ENCODE results near the gene MSRB1. TPM values are rescaled to one million over a fixed set of nuclear protein-coding genes. Genes with fewer than 3 reads are reported as not detected.

MSRB1 gene
- total and polyA plus RNA-seq, 10 donors, result 31.1 to 114 (median 57.2) TPM

DNA sequence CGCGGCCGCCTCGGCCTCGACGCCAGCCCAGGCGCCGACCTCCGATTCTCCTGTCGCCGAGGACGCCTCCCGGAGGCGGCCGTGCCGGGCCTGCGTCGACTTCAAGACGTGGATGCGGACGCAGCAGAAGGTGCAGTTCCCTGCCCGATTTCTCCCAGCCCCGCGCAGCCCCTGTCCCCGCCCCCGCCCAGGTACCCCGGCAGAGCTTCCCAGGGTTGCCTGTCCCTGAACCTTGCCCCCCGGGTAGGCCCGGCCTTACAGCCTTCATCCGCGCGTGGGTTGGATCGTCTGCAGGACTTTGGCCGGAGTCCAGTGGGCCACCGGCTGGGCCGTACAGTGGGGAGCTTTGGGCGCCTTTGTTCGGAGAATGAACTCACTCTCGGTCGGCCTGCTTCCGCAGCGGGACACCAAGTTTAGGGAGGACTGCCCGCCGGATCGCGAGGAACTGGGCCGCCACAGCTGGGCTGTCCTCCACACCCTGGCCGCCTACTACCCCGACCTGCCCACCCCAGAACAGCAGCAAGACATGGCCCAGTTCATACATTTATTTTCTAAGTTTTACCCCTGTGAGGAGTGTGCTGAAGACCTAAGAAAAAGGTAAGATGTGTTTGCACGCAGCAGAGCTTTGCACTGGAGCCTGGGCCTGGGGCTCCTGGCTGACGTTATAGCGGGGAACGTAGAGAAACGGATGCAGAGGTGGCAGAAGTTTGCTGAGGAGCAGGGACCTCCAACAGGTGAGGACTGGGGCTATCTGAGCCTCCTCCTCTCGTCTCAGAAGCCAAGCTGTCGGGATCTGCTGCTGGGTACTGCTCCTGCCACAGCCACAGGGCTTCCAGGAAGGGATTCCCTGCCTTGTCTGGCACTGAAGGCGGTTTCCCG, 41.6 kb upstream of the MSRB1 start:
- H3K9me3 ChIP-seq, result no peaks in the 10 kb centered on the region
- DNase-seq, result no peak
- intact Hi-C loops (cut with DNase I; ENCODE audit: low total_unique reads), result no loop called here
- peaks cover 0 to 24% (median 16%) of the 10 kb centered on the region in 6 donors for H3K36me3 ChIP-seq
- H3K27ac ChIP-seq, result peak overlapping the region; percentile 55 to 87 (median 82)
- peaks cover 3 to 58% (median 29%) of the 10 kb centered on the region in 7 donors for H3K27me3 ChIP-seq (replicated peaks in 1 of 7)
- TF ChIP-seq CTCF (IDR thresholded peaks at IDR 0.05 in 8 of 11, conservative IDR thresholded peaks at IDR 0.05 in 3 of 11) (no peak), POLR2AphosphoS5 (IDR thresholded peaks at IDR 0.05) (no peak), POLR2A (IDR thresholded peaks at IDR 0.05) (no peak)
- peak overlapping the region; percentile 76 to 94 (median 88) for H3K4me3 ChIP-seq
- 14 to 44% (median 15%) methylated on average over 19 to 58 of the region's 58 CpGs for WGBS, 5 donors
- peaks cover 16 to 51% (median 32%) of the 10 kb centered on the region in 6 donors for H3K4me1 ChIP-seq

GRCh38 chr16:1983544-1984346, 40.7 kb upstream of the MSRB1 start, which contains the start of gene GFER:
GFER (plus strand) TSS chr16:1984193; CDS start chr16:1984219, 26 bp downstream.
- H3K4me1 ChIP-seq, result peaks cover 16 to 51% (median 34%) of the 10 kb centered on the region in 6 donors
- intact Hi-C loops (cut with DNase I; ENCODE audit: low total_unique reads), result no loop called here
- DNase-seq, result peak; percentile 96
- peak within 1 kb of the TSS; percentile 55 to 87 (median 82) for H3K27ac ChIP-seq
- H3K36me3 ChIP-seq, result peaks cover 0 to 32% (median 20%) of the 10 kb centered on the region in 6 donors
- H3K4me3 ChIP-seq, result peak within 1 kb of the TSS; percentile 76 to 94 (median 88)
- TF ChIP-seq CTCF (IDR thresholded peaks at IDR 0.05 in 8 of 11, conservative IDR thresholded peaks at IDR 0.05 in 3 of 11) (peak in 9 of 11 experiments; percentile 4 to 65 (median 49)), POLR2AphosphoS5 (IDR thresholded peaks at IDR 0.05) (peak; percentile 66 to 83 (median 71)), POLR2A (IDR thresholded peaks at IDR 0.05) (peak in 2 of 3 donors; percentile 44 to 50)
- WGBS, 5 donors, result 0 to 2% (median 1%) methylated on average over 31 to 109 of the region's 109 CpGs
- H3K27me3 ChIP-seq (replicated peaks in 1 of 7), result peaks cover 3 to 58% (median 29%) of the 10 kb centered on the region in 7 donors
- H3K9me3 ChIP-seq, result no peaks in the 10 kb centered on the region

DNA sequence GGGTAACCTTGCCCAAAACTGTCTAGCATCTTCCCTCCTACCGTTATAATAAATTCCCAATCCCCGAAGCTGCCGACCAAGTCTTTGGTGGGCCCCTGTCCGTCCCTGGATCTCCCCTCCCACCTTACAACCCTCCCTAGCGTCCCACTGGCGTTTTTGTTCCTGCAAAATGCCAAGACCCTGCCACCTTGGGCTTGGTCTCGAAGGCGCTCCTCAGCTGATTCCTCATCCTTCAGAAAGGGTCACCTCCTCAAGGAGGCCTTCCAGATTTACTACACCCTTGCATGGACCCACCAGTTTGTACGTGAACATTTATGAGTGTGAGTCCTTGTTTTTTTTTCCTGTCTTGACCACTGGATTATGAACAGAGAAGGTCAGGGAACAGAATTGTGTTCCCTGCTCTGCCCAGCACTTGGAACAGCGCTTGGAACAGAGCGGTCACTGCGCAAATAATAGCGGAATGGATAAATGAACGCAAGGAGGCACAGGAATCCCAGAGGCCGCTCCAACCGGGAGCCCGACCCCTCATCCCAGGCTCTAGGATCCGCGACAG, 40.1 kb upstream of the MSRB1 start:
- H3K27me3 ChIP-seq (replicated peaks in 1 of 7), result peaks cover 3 to 58% (median 34%) of the 10 kb centered on the region in 7 donors
- peak overlapping the region in 7 of 8 donors; percentile 65 to 87 (median 84) for H3K27ac ChIP-seq
- WGBS, 5 donors, result 25 to 34% (median 28%) methylated on average over 16 to 19 of the region's 19 CpGs
- DNase-seq, result no peak
- H3K4me1 ChIP-seq, result peaks cover 16 to 53% (median 35%) of the 10 kb centered on the region in 6 donors
- H3K36me3 ChIP-seq, result peaks cover 2 to 39% (median 27%) of the 10 kb centered on the region in 6 donors
- H3K4me3 ChIP-seq, result peak overlapping the region; percentile 76 to 94 (median 88)
- H3K9me3 ChIP-seq, result no peaks in the 10 kb centered on the region
- TF ChIP-seq POLR2A (IDR thresholded peaks at IDR 0.05) (no peak), CTCF (IDR thresholded peaks at IDR 0.05 in 8 of 11, conservative IDR thresholded peaks at IDR 0.05 in 3 of 11) (peak in 1 of 11 experiments; percentile 2)
- intact Hi-C loops (cut with DNase I; ENCODE audit: low total_unique reads), result no loop called here

Measured in spleen (tissue), 11 donors.